Measurements from ENCODE around the gene MTSS2.
"Not testable (repeated sequence)": the region's sequence is repeated elsewhere in the genome, so short reads cannot be mapped to it uniquely, and the experiment has no call there.

MTSS2 gene

DNA sequence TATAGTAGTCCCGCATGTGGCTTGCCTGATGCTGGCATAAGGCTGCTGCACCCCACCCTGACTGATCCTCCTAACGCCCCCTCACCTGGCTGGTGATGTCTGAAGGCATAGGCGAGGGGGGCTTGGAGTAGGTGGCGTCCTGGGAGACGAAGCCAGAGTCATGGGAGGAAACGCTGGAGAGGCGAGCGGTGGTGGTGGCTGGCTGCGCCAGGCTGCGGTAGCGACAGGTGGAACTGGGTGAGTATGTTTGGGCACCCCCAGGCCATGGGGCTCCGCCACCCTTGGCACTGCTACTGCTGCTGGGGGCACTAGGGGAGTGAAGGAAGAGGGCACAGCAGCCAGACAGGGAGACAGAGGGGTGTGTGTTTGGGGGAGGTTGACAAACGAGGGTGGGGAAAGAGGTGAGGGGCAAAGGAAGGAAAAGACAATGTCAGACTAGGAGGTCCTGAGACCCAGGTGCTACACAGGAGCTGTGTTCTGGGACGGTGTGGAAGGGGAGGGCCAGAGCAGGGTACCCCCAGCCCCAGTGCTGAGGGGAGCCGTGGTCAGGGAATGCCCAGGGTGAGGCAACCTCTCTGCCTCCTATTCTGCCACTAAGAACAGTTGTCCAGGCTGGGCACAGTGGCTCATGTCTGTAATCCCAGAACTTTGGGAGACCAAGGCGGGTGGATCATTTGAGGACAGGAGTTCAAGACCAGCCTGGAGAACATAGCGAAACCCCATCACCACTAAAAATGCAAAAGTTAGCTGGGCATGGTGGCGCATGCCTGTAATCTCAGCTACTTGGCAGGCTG, 11.4 kb downstream of the MTSS2 start:
- no peak for DNase-seq (ENCODE audit: low read depth, low spot score)

DNA sequence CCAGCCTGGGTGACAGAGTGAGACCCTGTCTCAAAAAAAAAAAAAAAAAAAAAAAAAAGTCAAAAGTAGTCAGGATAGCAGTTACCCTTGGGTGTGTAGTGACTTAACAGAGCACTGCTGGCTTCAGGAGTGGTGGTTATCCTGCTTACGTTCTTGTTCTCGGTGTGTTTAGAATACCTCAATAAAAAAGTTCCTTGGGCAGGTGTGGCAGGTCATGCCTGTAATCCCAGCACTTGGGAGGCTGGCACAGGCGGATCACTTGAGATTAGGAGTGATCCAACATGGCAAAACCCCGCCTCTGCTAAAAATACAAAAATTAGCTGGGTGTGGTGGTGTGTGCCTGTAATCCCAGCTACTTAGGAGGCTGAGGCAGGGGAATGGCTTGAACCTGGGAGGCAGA, 14.9 kb downstream of the MTSS2 start:
- not testable (repeated sequence) for DNase-seq (ENCODE audit: low read depth, low spot score)

DNA sequence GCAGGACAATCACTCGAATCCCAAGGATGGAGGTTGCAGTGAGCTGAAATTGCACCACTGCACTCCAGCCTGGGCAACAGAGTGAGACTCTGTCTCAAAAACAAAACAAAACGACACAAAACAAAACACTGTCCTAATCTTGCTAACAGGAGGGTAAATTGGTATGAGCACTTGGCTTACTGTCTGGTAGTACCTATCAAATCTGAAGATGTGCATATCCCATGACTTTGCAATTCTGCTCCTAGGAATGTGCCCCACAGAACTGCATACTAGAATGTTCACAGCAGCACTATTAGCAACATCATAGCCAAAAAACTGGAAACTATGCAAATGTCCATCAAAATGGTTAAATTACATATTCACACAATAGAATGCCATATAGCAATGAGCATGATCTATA, 15.7 kb downstream of the MTSS2 start:
- DNase-seq (ENCODE audit: low read depth, low spot score): no peak

DNA sequence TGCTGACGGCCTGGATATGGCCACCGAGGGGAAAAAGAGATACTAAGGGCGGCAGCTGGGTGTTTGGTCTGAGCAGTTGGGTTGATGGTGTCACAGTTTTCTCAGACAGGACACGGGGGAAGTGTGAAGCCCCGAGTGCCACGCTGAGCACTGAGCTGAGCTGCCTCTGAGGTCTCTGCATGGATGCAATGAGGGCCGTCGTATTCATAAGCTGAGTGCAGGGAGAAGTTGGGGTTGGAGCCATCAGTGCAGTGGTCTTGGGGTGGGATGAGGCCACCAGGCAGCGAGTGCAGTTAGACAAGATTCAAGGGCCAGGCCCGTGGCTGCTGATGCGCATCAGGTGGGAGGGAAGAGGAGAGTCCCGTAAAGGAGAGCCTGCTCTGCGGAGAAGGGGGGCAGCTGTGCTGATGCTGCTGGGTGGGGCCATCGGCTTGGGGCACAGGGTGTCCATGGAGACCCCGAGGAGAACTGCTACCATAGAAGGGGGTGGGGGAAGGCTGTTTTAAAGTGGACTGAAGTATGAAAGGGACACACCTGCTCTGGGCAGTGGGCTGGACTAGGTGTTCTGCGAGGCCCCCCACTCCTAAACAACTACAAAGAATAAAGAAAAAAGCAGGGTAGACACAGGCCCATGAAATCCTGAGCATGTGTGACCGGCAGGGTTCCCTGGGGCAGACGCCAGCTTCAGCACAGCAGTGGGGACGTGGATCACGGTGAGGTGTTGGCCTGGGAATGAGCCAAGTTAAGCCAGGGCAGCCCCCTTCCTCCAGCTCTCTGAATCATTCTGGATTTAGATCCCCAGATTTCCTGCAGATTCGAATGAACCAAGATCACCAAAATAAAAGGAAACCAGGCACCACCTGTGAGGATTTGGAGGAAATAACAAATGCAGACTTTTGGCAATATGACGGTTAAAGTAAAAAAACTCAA, 19.8 kb downstream of the MTSS2 start:
- DNase-seq (ENCODE audit: low read depth, low spot score): no peak

DNA sequence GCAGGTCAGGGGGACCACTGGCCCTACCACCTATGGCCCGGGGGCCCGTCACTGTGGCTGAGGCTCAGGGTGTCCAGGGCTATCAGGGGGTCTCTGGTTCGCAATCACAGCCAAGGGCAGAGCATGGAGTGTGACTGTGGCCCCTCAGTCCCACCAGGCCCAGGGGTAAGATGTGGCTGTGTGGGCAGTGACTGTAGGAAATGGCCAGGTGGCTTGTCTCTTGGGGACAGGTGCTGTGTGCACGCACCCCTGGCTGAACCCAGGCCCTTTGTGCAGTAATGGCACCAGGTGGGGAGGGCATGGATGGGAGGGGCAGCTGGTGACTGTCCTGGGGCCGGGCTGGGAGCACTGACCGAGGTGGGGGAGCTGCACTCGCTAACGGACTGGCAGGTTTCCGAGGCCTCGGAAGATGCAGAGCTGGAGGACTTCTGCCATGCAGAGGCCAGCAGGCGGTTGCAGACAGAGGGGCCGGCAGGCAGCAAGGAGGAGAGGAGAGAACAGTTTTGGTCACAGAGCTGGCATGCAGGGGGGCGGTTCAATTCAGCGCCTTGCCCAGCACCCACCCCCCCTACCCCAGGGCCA, 20.6 kb downstream of the MTSS2 start:
- DNase-seq (ENCODE audit: low read depth, low spot score): no peak

- no peak for DNase-seq (ENCODE audit: low read depth, low spot score)
These were observed 21.3 kb downstream of the MTSS2 start for GRCh38 chr16:70664325-70665112.

DNA sequence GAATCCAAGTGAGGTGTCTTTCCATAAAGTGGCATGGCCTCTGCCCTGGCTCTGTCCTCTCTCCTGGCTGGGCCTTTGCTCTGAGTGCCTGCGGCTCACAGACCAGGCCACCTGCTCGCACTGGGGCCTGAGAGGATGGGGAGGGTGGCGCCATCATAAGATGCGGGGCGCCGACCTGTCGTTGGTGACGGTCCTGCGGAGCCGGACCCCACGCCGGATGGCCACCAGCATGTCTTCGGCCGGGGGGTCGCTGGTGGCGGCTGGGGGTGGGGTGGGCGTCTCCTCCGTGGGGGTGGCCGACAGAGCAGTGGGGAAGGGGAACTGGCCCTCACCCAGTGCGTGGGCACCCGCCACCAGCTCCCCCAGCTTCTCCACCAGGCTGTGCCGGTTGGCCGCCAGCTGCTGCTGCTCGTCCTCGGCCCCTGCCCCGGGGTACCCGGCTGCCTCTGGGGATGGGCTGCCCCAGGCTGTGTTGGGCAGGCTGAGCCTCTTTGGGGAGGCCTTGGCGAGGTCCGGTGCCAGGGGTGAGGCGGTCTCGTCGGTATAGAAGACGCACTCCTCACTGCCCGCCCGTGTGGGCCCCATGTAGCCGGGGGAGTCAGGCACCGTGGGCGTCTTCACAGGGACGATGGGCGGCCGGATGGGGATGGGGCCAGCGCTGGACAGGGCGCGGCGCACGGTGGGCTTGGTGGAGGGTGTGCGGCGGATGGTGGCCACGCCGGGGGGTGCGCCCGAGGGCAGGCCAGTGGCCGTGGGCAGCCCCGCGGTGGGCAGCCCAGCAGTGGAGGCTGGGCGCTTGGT, 22.1 kb downstream of the MTSS2 start:
- no peak for DNase-seq (ENCODE audit: low read depth, low spot score)

- no peak for DNase-seq (ENCODE audit: low read depth, low spot score)
These were observed 22.8 kb downstream of the MTSS2 start for GRCh38 chr16:70662991-70663523.

DNA sequence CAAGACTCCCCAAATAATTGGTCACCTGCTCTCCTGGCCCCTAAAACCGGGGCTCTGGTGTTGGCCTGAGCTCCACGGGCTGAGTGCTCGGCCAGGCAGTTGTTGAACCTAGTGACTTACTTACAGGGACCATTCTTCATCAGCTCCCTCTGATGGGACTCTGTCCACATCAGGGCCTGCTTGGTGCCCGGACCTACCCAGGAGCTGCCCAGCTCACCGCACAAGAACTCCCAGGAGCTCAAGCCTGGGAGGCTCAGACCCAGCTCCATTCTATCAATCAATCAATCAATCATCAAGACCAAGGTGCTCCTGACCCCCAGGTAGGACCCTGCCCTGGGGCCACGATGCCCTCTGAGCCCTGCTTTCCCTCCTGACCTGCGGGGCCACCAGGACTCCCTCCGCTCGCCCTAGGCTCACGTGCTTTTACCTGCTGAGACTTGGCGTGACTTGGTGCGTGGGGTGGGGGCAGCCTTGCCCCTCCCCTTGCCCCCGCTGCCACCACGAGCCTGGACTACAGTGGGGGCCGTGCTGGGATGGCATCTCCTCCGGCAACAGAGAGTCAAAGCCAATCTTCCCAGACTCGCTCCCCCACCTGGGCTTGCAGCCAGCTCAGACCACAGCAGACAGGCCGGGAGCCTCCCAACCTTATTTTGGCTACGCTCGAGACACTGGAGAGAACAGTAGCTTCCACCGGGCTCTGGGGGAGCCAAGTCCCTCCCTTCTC, 23.8 kb downstream of the MTSS2 start:
- no peak for DNase-seq (ENCODE audit: low read depth, low spot score)

DNA sequence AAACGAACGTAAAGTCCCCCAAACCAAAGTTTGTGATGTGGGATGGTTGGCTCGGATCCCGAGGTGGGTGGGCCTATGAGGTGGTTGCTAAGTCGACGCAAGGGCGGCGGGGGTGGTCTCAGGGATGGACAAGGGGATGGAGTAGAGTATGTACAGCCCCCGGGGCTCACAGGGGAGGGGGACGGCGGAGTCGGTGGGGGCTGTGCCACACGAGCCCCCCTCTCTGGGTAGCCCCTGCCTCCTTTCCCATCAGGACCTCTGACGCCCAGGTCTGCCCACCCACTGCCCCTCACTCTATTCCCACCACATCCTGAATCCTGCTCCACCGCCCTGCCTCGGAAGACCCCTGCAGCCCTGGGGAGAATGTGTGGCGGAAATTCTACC, 24.3 kb downstream of the MTSS2 start:
- no peak for DNase-seq (ENCODE audit: low read depth, low spot score)

GRCh38 chr16:70660672-70661350, 25.0 kb downstream of the MTSS2 start:
- DNase-seq (ENCODE audit: low read depth, low spot score): no peak

DNA sequence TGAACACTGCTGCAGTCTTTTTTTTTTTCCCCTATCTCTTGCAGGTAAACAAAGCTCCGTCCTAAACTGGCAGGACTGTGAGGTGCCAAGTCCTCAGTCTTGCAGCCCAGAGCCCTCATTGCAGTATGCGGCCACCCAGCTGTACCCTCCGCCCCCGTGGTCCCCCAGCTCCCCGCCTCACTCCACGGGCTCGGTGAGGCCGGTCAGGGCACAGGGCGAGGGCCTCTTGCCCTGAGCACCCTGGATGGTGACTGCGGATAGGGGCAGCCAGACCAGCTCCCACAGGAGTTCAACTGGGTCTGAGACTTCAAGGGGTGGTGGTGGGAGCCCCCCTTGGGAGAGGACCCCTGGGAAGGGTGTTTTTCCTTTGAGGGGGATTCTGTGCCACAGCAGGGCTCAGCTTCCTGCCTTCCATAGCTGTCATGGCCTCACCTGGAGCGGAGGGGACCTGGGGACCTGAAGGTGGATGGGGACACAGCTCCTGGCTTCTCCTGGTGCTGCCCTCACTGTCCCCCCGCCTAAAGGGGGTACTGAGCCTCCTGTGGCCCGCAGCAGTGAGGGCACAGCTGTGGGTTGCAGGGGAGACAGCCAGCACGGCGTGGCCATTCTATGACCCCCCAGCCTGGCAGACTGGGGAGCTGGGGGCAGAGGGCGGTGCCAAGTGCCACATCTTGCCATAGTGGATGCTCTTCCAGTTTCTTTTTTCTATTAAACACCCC, 25.7 kb downstream of the MTSS2 start:
- no peak for DNase-seq (ENCODE audit: low read depth, low spot score)

DNA sequence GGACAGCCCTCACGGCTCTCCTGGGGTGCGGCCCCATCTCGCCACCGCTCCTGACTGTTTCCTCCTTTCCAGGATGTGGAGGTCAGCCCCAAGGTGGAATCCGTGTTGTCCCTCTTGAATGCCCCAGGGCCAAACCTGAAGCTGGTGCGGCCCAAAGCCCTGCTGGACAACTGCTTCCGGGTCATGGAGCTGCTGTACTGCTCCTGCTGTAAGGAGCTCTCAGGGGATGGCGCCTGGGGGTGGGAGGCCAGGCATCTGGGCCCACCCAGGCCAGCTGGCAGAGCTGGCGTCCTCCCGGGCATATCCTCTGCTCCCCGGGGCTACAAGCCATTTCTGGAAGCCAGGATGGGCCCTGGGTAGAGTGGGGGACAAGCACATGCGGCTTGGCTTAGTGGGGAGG, 26.3 kb downstream of the MTSS2 start:
- no peak for DNase-seq (ENCODE audit: low read depth, low spot score)

DNA sequence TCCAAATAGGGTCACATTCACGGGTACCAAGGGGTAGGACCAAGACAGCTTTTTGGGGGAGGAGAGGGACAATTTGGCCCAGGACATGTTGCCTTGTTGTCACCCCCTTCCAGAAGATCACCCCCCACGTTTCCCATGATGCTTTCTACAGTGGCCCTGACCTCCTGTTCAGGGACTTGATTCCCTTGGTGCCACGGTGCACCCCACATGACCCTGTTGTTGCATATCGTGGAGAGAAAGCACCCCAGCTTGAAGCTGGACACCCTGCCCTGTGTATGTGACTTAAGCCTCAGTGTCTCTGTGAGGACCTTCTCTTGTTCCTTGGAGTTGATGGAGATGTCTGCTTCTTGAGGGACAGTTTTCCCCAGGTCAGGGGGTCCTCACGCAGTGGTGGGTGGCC, 26.9 kb downstream of the MTSS2 start:
- DNase-seq (ENCODE audit: low read depth, low spot score): no peak

- DNase-seq (ENCODE audit: low read depth, low spot score): no peak
These were observed 27.9 kb downstream of the MTSS2 start for GRCh38 chr16:70657956-70658355.

GRCh38 chr16:70656712-70657263, 29.1 kb downstream of the MTSS2 start:
- no peak for DNase-seq (ENCODE audit: low read depth, low spot score)

- no peak for DNase-seq (ENCODE audit: low read depth, low spot score)
These were observed 29.7 kb downstream of the MTSS2 start for GRCh38 chr16:70656065-70656711.

Measured in smooth muscle cell of the brain vasculature (primary cell).